Brain microvascular endothelial cell (primary cell): Measurements from ENCODE around the gene MARVELD3.

Experiments
- DNase-seq: peaks from one replicate; pipeline ENCODE4 v3.0.0-alpha.2; 2020
- H3K27ac ChIP-seq: fragments of 250-450 bp; sonication (Bioruptor Pico); 2 replicates; pipeline ENCODE4 v1.5.1; 2020; ENCODE audit warnings: mild to moderate bottlenecking, moderate library complexity
- H3K27me3 ChIP-seq: fragments of 250-450 bp; sonication (Bioruptor Pico); replicated peaks from 2 replicates; pipeline ENCODE4 v1.5.1; 2020; ENCODE audit warnings: mild to moderate bottlenecking
- H3K36me3 ChIP-seq: fragments of 250-450 bp; sonication (Bioruptor Pico); replicated peaks from 2 replicates; pipeline ENCODE4 v1.5.1; 2020; ENCODE audit warnings: mild to moderate bottlenecking
- H3K4me3 ChIP-seq: 2 replicates; pipeline ENCODE4 v1.5.1; 2011; ENCODE audit warnings: low read depth, mild to moderate bottlenecking, control low read depth, low read length, moderate library complexity
- in situ Hi-C: cut with HindIII; loops from 2 replicates; pipeline ENCODE4 v1.10.0; 2017; ENCODE audit warnings: low sequenced_read_pairs, low pct_ligation_motif_present
- TF ChIP-seq, protein P1 (sequence below): IDR thresholded peaks from 2 replicates; pipeline ENCODE4 v1.5.1; 2011; ENCODE audit warnings: low read depth, mild to moderate bottlenecking, moderate library complexity, low read length, control low read depth, inconsistent platforms; ENCODE audit errors: missing control alignments

MARVELD3 gene

DNA sequence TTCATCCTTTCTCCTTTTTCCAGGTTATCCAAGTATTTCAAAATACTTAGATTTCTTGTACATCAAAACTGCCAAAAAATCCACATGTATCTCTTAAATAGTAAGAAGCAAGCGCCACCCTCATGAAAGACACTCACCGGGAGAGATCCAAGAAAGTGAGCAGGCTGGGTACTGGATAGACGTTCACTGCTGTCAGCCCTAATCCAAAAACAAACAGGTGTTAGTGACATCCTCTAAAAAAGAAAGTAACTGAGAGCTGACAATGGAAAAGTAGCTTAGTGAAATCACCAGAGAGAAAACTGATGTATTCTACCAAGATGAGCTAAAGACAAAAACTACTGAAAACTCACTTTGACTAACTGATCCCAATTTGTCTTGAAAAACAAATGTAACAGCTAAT lies 46.1 kb downstream of the MARVELD3 start:
- peaks cover 19% of the 10 kb centered on the region for H3K36me3 ChIP-seq
- in situ Hi-C loops: no loop called here

DNA sequence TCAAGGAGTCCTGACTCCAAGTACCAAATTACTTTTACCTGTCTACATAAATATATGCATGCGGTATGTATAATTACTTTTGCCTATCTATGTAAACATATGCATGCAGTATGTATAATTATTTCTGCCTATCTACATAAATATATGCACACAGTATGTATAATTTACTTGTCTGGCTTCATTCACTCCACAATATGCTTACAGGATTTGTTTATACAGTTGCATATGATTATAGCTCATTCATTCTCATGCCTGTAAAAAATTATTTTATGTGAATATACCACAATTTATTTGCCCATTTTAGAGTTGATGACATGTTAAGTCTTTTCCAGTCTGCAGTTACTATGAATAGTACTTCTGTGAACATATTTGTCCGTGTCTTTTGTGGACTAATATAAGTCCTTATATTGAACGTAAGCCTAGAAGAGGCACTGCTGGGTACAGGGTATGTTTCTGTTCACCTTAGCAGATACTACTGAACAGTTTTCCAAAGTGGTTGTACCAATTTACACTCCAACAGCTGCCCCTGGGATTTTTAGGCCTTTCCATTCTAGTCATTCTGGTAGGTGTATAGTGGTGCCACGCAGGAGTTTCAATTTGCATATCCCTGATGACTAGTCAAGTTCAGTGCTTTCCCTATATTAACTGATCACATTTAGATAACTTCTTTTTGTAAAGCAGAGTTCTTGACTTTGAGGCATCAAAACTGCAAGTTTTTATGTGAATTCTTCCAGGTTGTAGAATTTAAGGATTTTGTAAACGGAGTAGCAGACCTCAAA lies 47.0 kb downstream of the MARVELD3 start:
- DNase-seq: no peak
- Histone ChIP-seq H3K4me3 (no peak overlapping the region), H3K36me3 (peaks cover 19% of the 10 kb centered on the region), H3K27me3 (no peaks in the 10 kb centered on the region), H3K27ac (no peak overlapping the region)
- TF ChIP-seq, protein P1, sequence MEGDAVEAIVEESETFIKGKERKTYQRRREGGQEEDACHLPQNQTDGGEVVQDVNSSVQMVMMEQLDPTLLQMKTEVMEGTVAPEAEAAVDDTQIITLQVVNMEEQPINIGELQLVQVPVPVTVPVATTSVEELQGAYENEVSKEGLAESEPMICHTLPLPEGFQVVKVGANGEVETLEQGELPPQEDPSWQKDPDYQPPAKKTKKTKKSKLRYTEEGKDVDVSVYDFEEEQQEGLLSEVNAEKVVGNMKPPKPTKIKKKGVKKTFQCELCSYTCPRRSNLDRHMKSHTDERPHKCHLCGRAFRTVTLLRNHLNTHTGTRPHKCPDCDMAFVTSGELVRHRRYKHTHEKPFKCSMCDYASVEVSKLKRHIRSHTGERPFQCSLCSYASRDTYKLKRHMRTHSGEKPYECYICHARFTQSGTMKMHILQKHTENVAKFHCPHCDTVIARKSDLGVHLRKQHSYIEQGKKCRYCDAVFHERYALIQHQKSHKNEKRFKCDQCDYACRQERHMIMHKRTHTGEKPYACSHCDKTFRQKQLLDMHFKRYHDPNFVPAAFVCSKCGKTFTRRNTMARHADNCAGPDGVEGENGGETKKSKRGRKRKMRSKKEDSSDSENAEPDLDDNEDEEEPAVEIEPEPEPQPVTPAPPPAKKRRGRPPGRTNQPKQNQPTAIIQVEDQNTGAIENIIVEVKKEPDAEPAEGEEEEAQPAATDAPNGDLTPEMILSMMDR: no peak
- in situ Hi-C loops: no loop called here

More for the DNA sequence above, 46.1 kb downstream of the MARVELD3 start:
- no peak overlapping the region for H3K4me3 ChIP-seq
- DNase-seq: no peak
- H3K27me3 ChIP-seq: no peaks in the 10 kb centered on the region
- TF ChIP-seq, protein P1: no peak
- no peak overlapping the region for H3K27ac ChIP-seq

DNA sequence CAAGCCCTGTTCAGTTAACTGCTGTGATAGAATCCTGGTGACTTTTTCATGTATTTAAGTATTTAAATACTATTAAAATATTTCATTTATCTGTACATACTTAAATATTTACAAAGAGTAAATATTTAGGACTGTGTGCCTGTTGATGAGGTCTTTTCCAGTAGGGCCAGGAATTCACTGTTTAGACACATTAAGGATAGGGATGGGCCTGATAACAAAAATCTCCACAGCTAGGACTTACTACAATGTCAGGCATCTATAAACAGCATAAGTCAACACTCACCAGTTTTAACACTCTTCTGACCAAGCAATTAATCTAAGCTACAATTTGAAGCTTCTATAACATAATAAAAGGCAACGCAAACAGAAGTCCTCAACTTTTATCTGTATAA lies 47.6 kb downstream of the MARVELD3 start:
- TF ChIP-seq, protein P1: no peak
- no peak for DNase-seq
- H3K27ac ChIP-seq: no peak overlapping the region
- H3K27me3 ChIP-seq: no peaks in the 10 kb centered on the region
- peaks cover 21% of the 10 kb centered on the region for H3K36me3 ChIP-seq
- no peak overlapping the region for H3K4me3 ChIP-seq
- in situ Hi-C loops: no loop called here

DNA sequence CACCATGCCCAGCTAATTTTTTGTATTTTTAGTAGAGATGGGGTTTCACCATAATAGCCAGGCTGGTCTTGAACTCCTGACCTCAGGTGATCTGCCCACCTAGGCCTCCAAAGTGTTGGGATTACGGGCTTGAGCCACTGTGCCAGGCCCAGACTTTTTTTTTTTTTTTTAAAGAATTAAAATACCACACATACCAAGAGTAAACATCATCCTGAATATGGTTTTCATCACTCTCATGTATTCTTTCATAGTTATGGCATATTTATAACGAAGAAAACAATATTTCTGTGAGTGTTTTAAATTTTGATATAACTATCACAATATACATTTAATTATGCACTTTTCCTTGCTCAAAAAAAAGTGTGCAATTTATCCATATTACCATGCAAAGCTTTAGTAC lies 48.2 kb downstream of the MARVELD3 start:
- Histone ChIP-seq H3K36me3 (peaks cover 17% of the 10 kb centered on the region), H3K27ac (no peak overlapping the region), H3K4me3 (no peak overlapping the region), H3K27me3 (no peaks in the 10 kb centered on the region)
- TF ChIP-seq, protein P1: no peak
- in situ Hi-C loops: no loop called here
- no peak for DNase-seq

DNA sequence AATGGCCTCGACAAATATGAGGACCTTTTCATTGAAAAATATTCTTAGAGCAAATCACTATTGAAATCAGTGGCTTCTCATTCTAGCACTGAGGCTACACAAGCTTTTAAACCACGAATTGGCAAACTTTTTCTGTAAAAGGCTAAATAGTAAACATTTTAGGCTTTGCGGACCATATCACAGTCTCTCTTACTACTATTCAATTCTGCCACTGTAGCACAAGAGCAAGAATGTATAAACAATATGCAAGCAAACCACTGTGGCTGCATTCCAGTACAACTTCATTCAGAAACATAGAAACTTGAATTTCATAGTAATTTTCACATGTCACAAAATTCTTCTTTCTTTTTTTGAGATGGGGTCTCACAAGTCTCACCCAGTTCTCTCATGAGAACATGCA lies 49.4 kb downstream of the MARVELD3 start:
- DNase-seq: no peak
- no peak overlapping the region for H3K4me3 ChIP-seq
- H3K27ac ChIP-seq: no peak overlapping the region
- TF ChIP-seq, protein P1: no peak
- H3K27me3 ChIP-seq: no peaks in the 10 kb centered on the region
- H3K36me3 ChIP-seq: peaks cover 14% of the 10 kb centered on the region
- in situ Hi-C loops: no loop called here

DNA sequence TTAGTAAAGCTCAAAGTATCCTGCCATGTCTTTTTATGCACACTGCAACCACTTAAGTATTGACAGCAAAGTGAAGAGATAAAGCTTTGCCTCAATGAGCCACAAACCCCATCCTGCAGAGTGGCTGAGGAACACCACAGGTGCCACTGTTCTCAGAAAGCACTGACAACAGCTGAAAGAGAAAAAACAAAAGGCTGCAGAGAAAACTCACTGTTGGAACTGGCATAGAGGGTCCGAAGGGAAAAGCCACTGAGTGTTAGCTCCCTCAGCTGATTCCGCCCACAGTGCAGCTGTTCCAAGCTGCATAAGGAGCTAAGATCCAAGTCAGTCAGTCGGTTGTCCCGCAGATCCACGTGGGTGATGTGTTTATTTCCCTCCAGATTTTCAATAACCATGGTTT lies 50.3 kb downstream of the MARVELD3 start:
- peaks cover 13% of the 10 kb centered on the region for H3K36me3 ChIP-seq
- in situ Hi-C loops: no loop called here
- no peak overlapping the region for H3K4me3 ChIP-seq
- no peak for DNase-seq
- H3K27me3 ChIP-seq: no peaks in the 10 kb centered on the region
- TF ChIP-seq, protein P1: no peak
- no peak overlapping the region for H3K27ac ChIP-seq
